ENCODE measurements around the gene ANK3.

DNA sequence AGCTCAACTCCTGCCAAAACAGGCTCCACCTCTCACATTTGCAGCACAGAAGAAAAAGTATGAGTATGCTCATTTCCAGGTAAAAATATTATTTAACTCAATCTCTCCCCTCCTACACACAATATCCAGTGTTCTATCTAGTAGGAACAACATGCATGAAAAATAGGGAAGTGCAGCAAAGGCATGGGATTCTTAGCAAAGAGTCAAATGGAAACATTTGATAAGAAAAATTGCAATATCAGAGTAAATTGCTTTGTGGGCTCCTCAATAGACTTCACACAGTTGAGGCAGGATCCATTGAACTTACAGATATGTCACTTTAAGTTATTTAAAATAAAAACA is 150.9 kb downstream of the ANK3 start:
- no peak for TF ChIP-seq EZH2phosphoT487 (IDR thresholded peaks at IDR 0.05; ENCODE audit: insufficient read depth, low read depth)
- TF ChIP-seq EZH2 (IDR thresholded peaks at IDR 0.05; ENCODE audit: insufficient read depth, poor library complexity, severe bottlenecking): no peak
